HEK293 (cell line): Measurements from ENCODE around the gene TADA3.
A peak's percentile ranks its signal among the peaks of the same experiment; 100 is the strongest.

Experiments used
- BCL11B ChIP-seq: fragments of 450-650 bp; formaldehyde crosslinking; IDR thresholded peaks from 2 replicates; pipeline ENCODE4 v1.5.1; 2016; ENCODE audit warnings: low read depth, missing biosample characterization, missing genetic modification characterization
- EGR2 ChIP-seq: fragments of 450-650 bp; formaldehyde crosslinking; IDR thresholded peaks from 2 replicates; pipeline ENCODE4 v1.5.1; 2016; ENCODE audit warnings: low read depth, missing biosample characterization, missing genetic modification characterization
- FEZF1 ChIP-seq: fragments of 450-650 bp; formaldehyde crosslinking; IDR thresholded peaks from 2 replicates; pipeline ENCODE4 v1.5.1; 2016; ENCODE audit warnings: missing biosample characterization, missing genetic modification characterization
- INSM2 ChIP-seq: fragments of 450-650 bp; formaldehyde crosslinking; IDR thresholded peaks from 2 replicates; pipeline ENCODE4 v1.5.1; 2016; ENCODE audit warnings: missing biosample characterization, missing genetic modification characterization
- KLF8 ChIP-seq: fragments of 450-650 bp; formaldehyde crosslinking; IDR thresholded peaks from 2 replicates; pipeline ENCODE4 v1.5.1; 2016; ENCODE audit warnings: missing biosample characterization, missing genetic modification characterization
- PRDM1 ChIP-seq: fragments of 450-650 bp; formaldehyde crosslinking; IDR thresholded peaks from 2 replicates; pipeline ENCODE4; 2016; ENCODE audit warnings: missing biosample characterization, missing genetic modification characterization
- TCF7L2 ChIP-seq: IDR thresholded peaks from 2 replicates; pipeline ENCODE4 v1.6.1; 2011; ENCODE audit warnings: low read depth, mild to moderate bottlenecking, inconsistent platforms, low read length, moderate library complexity, borderline replicate concordance
- WT1 ChIP-seq: fragments of 450-650 bp; formaldehyde crosslinking; IDR thresholded peaks from 2 replicates; pipeline ENCODE4 v1.5.1; 2016; ENCODE audit warnings: missing biosample characterization, missing genetic modification characterization
- ZBTB6 ChIP-seq: fragments of 450-650 bp; formaldehyde crosslinking; IDR thresholded peaks from 2 replicates; pipeline ENCODE4 v1.5.1; 2017; ENCODE audit warnings: missing biosample characterization, missing genetic modification characterization
- ZBTB8A ChIP-seq: fragments of 450-650 bp; formaldehyde crosslinking; IDR thresholded peaks from 2 replicates; pipeline ENCODE4 v1.5.1; 2016; ENCODE audit warnings: missing biosample characterization, missing genetic modification characterization
- ZEB2 ChIP-seq: fragments of 450-650 bp; formaldehyde crosslinking; IDR thresholded peaks from 2 replicates; pipeline ENCODE4 v1.5.1; 2016; ENCODE audit warnings: missing biosample characterization, missing genetic modification characterization
- ZNF138 ChIP-seq: fragments of 450-650 bp; formaldehyde crosslinking; IDR thresholded peaks from 2 replicates; pipeline ENCODE4 v1.5.1; 2016; ENCODE audit warnings: missing biosample characterization, missing genetic modification characterization, borderline replicate concordance
- ZNF155 ChIP-seq: fragments of 450-650 bp; formaldehyde crosslinking; IDR thresholded peaks from 2 replicates; pipeline ENCODE4 v1.5.1; 2016; ENCODE audit warnings: missing biosample characterization, missing genetic modification characterization
- ZNF175 ChIP-seq: fragments of 450-650 bp; formaldehyde crosslinking; IDR thresholded peaks from 2 replicates; pipeline ENCODE4 v1.5.1; 2016; ENCODE audit warnings: missing biosample characterization, missing genetic modification characterization
- ZNF214 ChIP-seq: fragments of 450-650 bp; formaldehyde crosslinking; IDR thresholded peaks from 2 replicates; pipeline ENCODE4 v1.5.1; 2017; ENCODE audit warnings: missing biosample characterization, mild to moderate bottlenecking, missing genetic modification characterization, borderline replicate concordance
- ZNF221 ChIP-seq: fragments of 450-650 bp; formaldehyde crosslinking; IDR thresholded peaks from 2 replicates; pipeline ENCODE4 v1.5.1; 2017; ENCODE audit warnings: missing biosample characterization, missing genetic modification characterization, borderline replicate concordance
- ZNF266 ChIP-seq: fragments of 450-650 bp; formaldehyde crosslinking; IDR thresholded peaks from 2 replicates; pipeline ENCODE4 v1.5.1; 2016; ENCODE audit warnings: missing biosample characterization, missing genetic modification characterization, low read depth
- ZNF366 ChIP-seq: fragments of 450-650 bp; formaldehyde crosslinking; conservative IDR thresholded peaks from 2 replicates; pipeline ENCODE4 v1.5.1; 2016; ENCODE audit warnings: missing biosample characterization, missing genetic modification characterization
- ZNF398 ChIP-seq: fragments of 450-650 bp; formaldehyde crosslinking; IDR thresholded peaks from 2 replicates; pipeline ENCODE4 v1.5.1; 2017; ENCODE audit warnings: missing biosample characterization, missing genetic modification characterization
- ZNF426 ChIP-seq: fragments of 450-650 bp; formaldehyde crosslinking; IDR thresholded peaks from 2 replicates; pipeline ENCODE4 v1.5.1; 2017; ENCODE audit warnings: missing biosample characterization, missing genetic modification characterization, mild to moderate bottlenecking, inconsistent platforms, moderate library complexity
- ZNF510 ChIP-seq: fragments of 450-650 bp; formaldehyde crosslinking; IDR thresholded peaks from 2 replicates; pipeline ENCODE4 v1.5.1; 2018; ENCODE audit warnings: mild to moderate bottlenecking, missing genetic modification characterization, missing biosample characterization; ENCODE audit not compliant: insufficient replicate concordance
- ZNF555 ChIP-seq: fragments of 450-650 bp; formaldehyde crosslinking; conservative IDR thresholded peaks from 2 replicates; pipeline ENCODE4 v1.5.1; 2017; ENCODE audit warnings: missing biosample characterization, mild to moderate bottlenecking, missing genetic modification characterization, inconsistent platforms
- ZNF585B ChIP-seq: fragments of 450-650 bp; formaldehyde crosslinking; IDR thresholded peaks from 2 replicates; pipeline ENCODE4 v1.5.1; 2016; ENCODE audit warnings: missing biosample characterization, missing genetic modification characterization
- ZNF692 ChIP-seq: fragments of 450-650 bp; formaldehyde crosslinking; IDR thresholded peaks from 2 replicates; pipeline ENCODE4 v1.5.1; 2016; ENCODE audit warnings: missing biosample characterization, missing genetic modification characterization
- ZNF76 ChIP-seq: fragments of 450-650 bp; formaldehyde crosslinking; IDR thresholded peaks from 2 replicates; pipeline ENCODE4; 2016; ENCODE audit warnings: low read depth, missing biosample characterization, missing genetic modification characterization, borderline replicate concordance
- ZNF768 ChIP-seq: fragments of 450-650 bp; formaldehyde crosslinking; IDR thresholded peaks from 2 replicates; pipeline ENCODE4 v1.5.1; 2018; ENCODE audit warnings: missing biosample characterization, mild to moderate bottlenecking, missing genetic modification characterization
- ZSCAN30 ChIP-seq: fragments of 450-650 bp; IDR thresholded peaks from 2 replicates; pipeline ENCODE4 v1.5.1; 2018; ENCODE audit warnings: missing biosample characterization, mild to moderate bottlenecking, missing genetic modification characterization, moderate library complexity
- TF ChIP-seq, protein P1 (sequence below): fragments of 450-650 bp; formaldehyde crosslinking; IDR thresholded peaks from 2 replicates; pipeline ENCODE4 v1.5.1; 2016; ENCODE audit warnings: missing biosample characterization, missing genetic modification characterization
- TF ChIP-seq, protein P2 (sequence below): fragments of 450-650 bp; formaldehyde crosslinking; optimal IDR thresholded peaks from 2 replicates; pipeline ENCODE3; 2016; ENCODE audit warnings: missing biosample characterization, mild to moderate bottlenecking, missing genetic modification characterization

TADA3 gene

GRCh38 chr3:9769426-9770275, 22.6 kb downstream of the TADA3 start, which contains the start of gene CAMK1 (continued):
- TF ChIP-seq ZNF692 (peak; percentile 4; the same call in 1 of the 2 replicates), ZSCAN30 (peak; percentile 80), ZNF266 (tag by site-specific recombination) (no peak), ZNF366 (tag by site-specific recombination) (no peak), ZNF155 (tag by site-specific recombination) (no peak), ZNF555 (tag by site-specific recombination) (no peak), ZNF214 (tag by site-specific recombination) (no peak), ZNF510 (tag by site-specific recombination) (no peak), ZNF221 (tag by site-specific recombination) (no peak), ZBTB8A (peak; percentile 63), ZNF426 (tag by site-specific recombination) (no peak), ZNF585B (no peak), WT1 (tag by site-specific recombination) (no peak), BCL11B (no peak), KLF8 (tag by site-specific recombination) (peak; percentile 14; the same call in 1 of the 2 replicates), ZNF398 (tag by site-specific recombination) (no peak), ZNF76 (peak; percentile 58; the same call in 1 of the 2 replicates), PRDM1 (no peak), INSM2 (tag by site-specific recombination) (no peak), ZEB2 (tag by site-specific recombination) (0 out of 2 replicates have a peak, but pooled peaks have one; percentile 23), ZBTB6 (no peak), EGR2 (tag by site-specific recombination) (no peak), TCF7L2 (no peak), ZNF768 (tag by site-specific recombination) (no peak), FEZF1 (tag by site-specific recombination) (no peak), ZNF138 (no peak), ZNF175 (tag by site-specific recombination) (no peak)
- TF ChIP-seq, protein P1, sequence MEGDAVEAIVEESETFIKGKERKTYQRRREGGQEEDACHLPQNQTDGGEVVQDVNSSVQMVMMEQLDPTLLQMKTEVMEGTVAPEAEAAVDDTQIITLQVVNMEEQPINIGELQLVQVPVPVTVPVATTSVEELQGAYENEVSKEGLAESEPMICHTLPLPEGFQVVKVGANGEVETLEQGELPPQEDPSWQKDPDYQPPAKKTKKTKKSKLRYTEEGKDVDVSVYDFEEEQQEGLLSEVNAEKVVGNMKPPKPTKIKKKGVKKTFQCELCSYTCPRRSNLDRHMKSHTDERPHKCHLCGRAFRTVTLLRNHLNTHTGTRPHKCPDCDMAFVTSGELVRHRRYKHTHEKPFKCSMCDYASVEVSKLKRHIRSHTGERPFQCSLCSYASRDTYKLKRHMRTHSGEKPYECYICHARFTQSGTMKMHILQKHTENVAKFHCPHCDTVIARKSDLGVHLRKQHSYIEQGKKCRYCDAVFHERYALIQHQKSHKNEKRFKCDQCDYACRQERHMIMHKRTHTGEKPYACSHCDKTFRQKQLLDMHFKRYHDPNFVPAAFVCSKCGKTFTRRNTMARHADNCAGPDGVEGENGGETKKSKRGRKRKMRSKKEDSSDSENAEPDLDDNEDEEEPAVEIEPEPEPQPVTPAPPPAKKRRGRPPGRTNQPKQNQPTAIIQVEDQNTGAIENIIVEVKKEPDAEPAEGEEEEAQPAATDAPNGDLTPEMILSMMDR (tag by site-specific recombination): no peak
- TF ChIP-seq, protein P2, sequence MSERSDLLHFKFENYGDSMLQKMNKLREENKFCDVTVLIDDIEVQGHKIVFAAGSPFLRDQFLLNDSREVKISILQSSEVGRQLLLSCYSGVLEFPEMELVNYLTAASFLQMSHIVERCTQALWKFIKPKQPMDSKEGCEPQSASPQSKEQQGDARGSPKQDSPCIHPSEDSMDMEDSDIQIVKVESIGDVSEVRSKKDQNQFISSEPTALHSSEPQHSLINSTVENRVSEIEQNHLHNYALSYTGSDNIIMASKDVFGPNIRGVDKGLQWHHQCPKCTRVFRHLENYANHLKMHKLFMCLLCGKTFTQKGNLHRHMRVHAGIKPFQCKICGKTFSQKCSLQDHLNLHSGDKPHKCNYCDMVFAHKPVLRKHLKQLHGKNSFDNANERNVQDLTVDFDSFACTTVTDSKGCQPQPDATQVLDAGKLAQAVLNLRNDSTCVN (tag by site-specific recombination): peak; percentile 56
